ENCODE data around the gene CNTFR. TPM values are rescaled to one million over a fixed set of nuclear protein-coding genes. Genes with fewer than 3 reads are reported as not detected.
A peak's percentile ranks its signal among the peaks of the same experiment; 100 is the strongest.

CNTFR gene
- total and polyA plus RNA-seq, 9 donors, result 22.1 to 88.6 (median 61.2) TPM

- Histone ChIP-seq H3K27ac (ENCODE audit: low read length) (no peak overlapping the region), H3K4me1 (ENCODE audit: control insufficient read depth, insufficient read depth, low read length) (peaks cover 17% of the 10 kb centered on the region), H3K27me3 (ENCODE audit: control insufficient read depth, insufficient read depth, low read length) (peaks cover 3% of the 10 kb centered on the region), H3K36me3 (ENCODE audit: control insufficient read depth, insufficient read depth, low read length) (no peaks in the 10 kb centered on the region), H3K4me3 (ENCODE audit: low read length) (no peak overlapping the region), H3K9me3 (replicated peaks; ENCODE audit: control insufficient read depth, low read depth, low read length) (no peaks in the 10 kb centered on the region)
- WGBS (ENCODE audit: insufficient coverage), result 72% methylated on average over 2 of the region's 3 CpGs
- no peak for DNase-seq
Observed at GRCh38 chr9:34606905-34607304, 17.4 kb upstream of the CNTFR start.

GRCh38 chr9:34606190-34606589 is 16.7 kb upstream of the CNTFR start:
- peaks cover 3% of the 10 kb centered on the region for H3K27me3 ChIP-seq (ENCODE audit: control insufficient read depth, insufficient read depth, low read length)
- H3K36me3 ChIP-seq (ENCODE audit: control insufficient read depth, insufficient read depth, low read length), result no peaks in the 10 kb centered on the region
- DNase-seq, result no peak
- H3K4me3 ChIP-seq (ENCODE audit: low read length), result no peak overlapping the region
- no peaks in the 10 kb centered on the region for H3K9me3 ChIP-seq (replicated peaks; ENCODE audit: control insufficient read depth, low read depth, low read length)
- H3K4me1 ChIP-seq (ENCODE audit: control insufficient read depth, insufficient read depth, low read length), result peaks cover 12% of the 10 kb centered on the region
- H3K27ac ChIP-seq (ENCODE audit: low read length), result no peak overlapping the region

- Histone ChIP-seq H3K4me1 (ENCODE audit: control insufficient read depth, insufficient read depth, low read length) (peaks cover 4% of the 10 kb centered on the region), H3K9me3 (replicated peaks; ENCODE audit: control insufficient read depth, low read depth, low read length) (no peaks in the 10 kb centered on the region), H3K4me3 (ENCODE audit: low read length) (no peak overlapping the region)
Observed at GRCh38 chr9:34603610-34604231, 14.2 kb upstream of the CNTFR start.

GRCh38 chr9:34601937-34602573 is 12.5 kb upstream of the CNTFR start:
- peaks cover 8% of the 10 kb centered on the region for H3K27me3 ChIP-seq (ENCODE audit: control insufficient read depth, insufficient read depth, low read length)
- no peaks in the 10 kb centered on the region for H3K36me3 ChIP-seq (ENCODE audit: control insufficient read depth, insufficient read depth, low read length)
- no peaks in the 10 kb centered on the region for H3K9me3 ChIP-seq (replicated peaks; ENCODE audit: control insufficient read depth, low read depth, low read length)
- 90% methylated on average over 2 of the region's 6 CpGs for WGBS (ENCODE audit: insufficient coverage)
- H3K4me1 ChIP-seq (ENCODE audit: control insufficient read depth, insufficient read depth, low read length), result peaks cover 4% of the 10 kb centered on the region
- H3K27ac ChIP-seq (ENCODE audit: low read length), result no peak overlapping the region
- no peak for DNase-seq
- H3K4me3 ChIP-seq (ENCODE audit: low read length), result no peak overlapping the region

More at GRCh38 chr9:34603610-34604231, 14.2 kb upstream of the CNTFR start:
- H3K27ac ChIP-seq (ENCODE audit: low read length), result no peak overlapping the region
- peaks cover 8% of the 10 kb centered on the region for H3K27me3 ChIP-seq (ENCODE audit: control insufficient read depth, insufficient read depth, low read length)
- 55% methylated on average over 1 of the region's 4 CpGs for WGBS (ENCODE audit: insufficient coverage)
- DNase-seq, result peak; percentile 89
- H3K36me3 ChIP-seq (ENCODE audit: control insufficient read depth, insufficient read depth, low read length), result no peaks in the 10 kb centered on the region

GRCh38 chr9:34600908-34601307 is 11.4 kb upstream of the CNTFR start:
- Histone ChIP-seq H3K27me3 (ENCODE audit: control insufficient read depth, insufficient read depth, low read length) (peaks cover 8% of the 10 kb centered on the region), H3K9me3 (replicated peaks; ENCODE audit: control insufficient read depth, low read depth, low read length) (no peaks in the 10 kb centered on the region), H3K27ac (ENCODE audit: low read length) (no peak overlapping the region), H3K4me3 (ENCODE audit: low read length) (no peak overlapping the region), H3K36me3 (ENCODE audit: control insufficient read depth, insufficient read depth, low read length) (no peaks in the 10 kb centered on the region), H3K4me1 (ENCODE audit: control insufficient read depth, insufficient read depth, low read length) (peaks cover 4% of the 10 kb centered on the region)
- WGBS (ENCODE audit: insufficient coverage), result 50% methylated on average over 1 of the region's 1 CpG
- no peak for DNase-seq

- no peak for DNase-seq
- no CpG with 5 or more reads among the region's 1 CpG for WGBS (ENCODE audit: insufficient coverage)
Observed at GRCh38 chr9:34599546-34599945, 10.0 kb upstream of the CNTFR start.

GRCh38 chr9:34594177-34594576 is 4.7 kb upstream of the CNTFR start:
- peak; percentile 64 for DNase-seq
- peaks cover 40% of the 10 kb centered on the region for H3K4me1 ChIP-seq (ENCODE audit: control insufficient read depth, insufficient read depth, low read length)
- H3K4me3 ChIP-seq (ENCODE audit: low read length), result no peak overlapping the region
- H3K9me3 ChIP-seq (replicated peaks; ENCODE audit: control insufficient read depth, low read depth, low read length), result no peaks in the 10 kb centered on the region
- 0% methylated on average over 5 of the region's 9 CpGs for WGBS (ENCODE audit: insufficient coverage)
- H3K27ac ChIP-seq (ENCODE audit: low read length), result no peak overlapping the region
- H3K27me3 ChIP-seq (ENCODE audit: control insufficient read depth, insufficient read depth, low read length), result peaks cover 50% of the 10 kb centered on the region
- H3K36me3 ChIP-seq (ENCODE audit: control insufficient read depth, insufficient read depth, low read length), result no peaks in the 10 kb centered on the region

More at GRCh38 chr9:34599546-34599945, 10.0 kb upstream of the CNTFR start:
- Histone ChIP-seq H3K4me3 (ENCODE audit: low read length) (no peak overlapping the region), H3K27me3 (ENCODE audit: control insufficient read depth, insufficient read depth, low read length) (peaks cover 5% of the 10 kb centered on the region), H3K36me3 (ENCODE audit: control insufficient read depth, insufficient read depth, low read length) (no peaks in the 10 kb centered on the region), H3K9me3 (replicated peaks; ENCODE audit: control insufficient read depth, low read depth, low read length) (no peaks in the 10 kb centered on the region), H3K27ac (ENCODE audit: low read length) (no peak overlapping the region), H3K4me1 (ENCODE audit: control insufficient read depth, insufficient read depth, low read length) (peaks cover 4% of the 10 kb centered on the region)

GRCh38 chr9:34592895-34593601 is 3.5 kb upstream of the CNTFR start:
- peak; percentile 80 for DNase-seq
- peaks cover 61% of the 10 kb centered on the region for H3K27me3 ChIP-seq (ENCODE audit: control insufficient read depth, insufficient read depth, low read length)
- H3K9me3 ChIP-seq (replicated peaks; ENCODE audit: control insufficient read depth, low read depth, low read length), result no peaks in the 10 kb centered on the region
- H3K4me1 ChIP-seq (ENCODE audit: control insufficient read depth, insufficient read depth, low read length), result peaks cover 50% of the 10 kb centered on the region
- H3K4me3 ChIP-seq (ENCODE audit: low read length), result no peak overlapping the region
- H3K36me3 ChIP-seq (ENCODE audit: control insufficient read depth, insufficient read depth, low read length), result no peaks in the 10 kb centered on the region
- peak overlapping the region; percentile 13 for H3K27ac ChIP-seq (ENCODE audit: low read length)
- 4% methylated on average over 23 of the region's 26 CpGs for WGBS (ENCODE audit: insufficient coverage)

- no peak for DNase-seq
- peaks cover 50% of the 10 kb centered on the region for H3K4me1 ChIP-seq (ENCODE audit: control insufficient read depth, insufficient read depth, low read length)
- no peak overlapping the region for H3K4me3 ChIP-seq (ENCODE audit: low read length)
- H3K36me3 ChIP-seq (ENCODE audit: control insufficient read depth, insufficient read depth, low read length), result no peaks in the 10 kb centered on the region
- WGBS (ENCODE audit: insufficient coverage), result 30% methylated on average over 9 of the region's 16 CpGs
- H3K27ac ChIP-seq (ENCODE audit: low read length), result no peak overlapping the region
- H3K27me3 ChIP-seq (ENCODE audit: control insufficient read depth, insufficient read depth, low read length), result peaks cover 70% of the 10 kb centered on the region
- no peaks in the 10 kb centered on the region for H3K9me3 ChIP-seq (replicated peaks; ENCODE audit: control insufficient read depth, low read depth, low read length)
Observed at GRCh38 chr9:34591917-34592866, 2.7 kb upstream of the CNTFR start.

Measured in muscle of leg (tissue), 11 donors.